DOHH2 (cell line): ENCODE data around the gene EIF2S2.

Experiments
- EZH2phosphoT487 ChIP-seq: fragments of 200-600 bp; sonication (generic); IDR thresholded peaks from 2 replicates; pipeline ENCODE4 v1.6.1; 2017; ENCODE audit warnings: borderline replicate concordance, mild to moderate bottlenecking, antibody characterized with exemption, low read length, moderate library complexity, mixed read lengths
- TF ChIP-seq, protein P1 (sequence below): fragments of 200-600 bp; sonication (generic); IDR thresholded peaks from one replicate; pipeline ENCODE4 v1.5.1; 2014; ENCODE audit warnings: antibody characterized with exemption, mild to moderate bottlenecking, low read depth, low read length; ENCODE audit not compliant: poor library complexity, severe bottlenecking

DNA sequence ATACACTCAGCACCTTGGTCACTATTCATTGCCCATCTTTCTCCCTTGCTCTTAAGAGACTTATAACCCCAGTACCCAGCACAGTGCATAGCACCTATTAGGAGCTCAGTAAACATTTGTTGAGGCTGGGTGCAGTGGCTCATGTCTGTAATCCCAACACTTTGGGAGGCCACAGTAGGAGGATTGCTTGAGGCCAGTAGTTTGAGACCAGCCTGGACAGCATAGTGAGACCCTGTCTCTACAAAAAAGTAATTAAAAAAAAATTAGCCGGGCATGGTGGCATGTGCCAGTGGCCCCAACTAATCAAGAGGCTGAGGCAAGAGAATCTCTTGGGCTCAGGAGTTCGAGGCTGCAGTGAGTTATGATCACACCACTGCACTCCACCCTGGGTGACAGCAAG lies 8.2 kb upstream of the EIF2S2 start:
- TF ChIP-seq, protein P1, sequence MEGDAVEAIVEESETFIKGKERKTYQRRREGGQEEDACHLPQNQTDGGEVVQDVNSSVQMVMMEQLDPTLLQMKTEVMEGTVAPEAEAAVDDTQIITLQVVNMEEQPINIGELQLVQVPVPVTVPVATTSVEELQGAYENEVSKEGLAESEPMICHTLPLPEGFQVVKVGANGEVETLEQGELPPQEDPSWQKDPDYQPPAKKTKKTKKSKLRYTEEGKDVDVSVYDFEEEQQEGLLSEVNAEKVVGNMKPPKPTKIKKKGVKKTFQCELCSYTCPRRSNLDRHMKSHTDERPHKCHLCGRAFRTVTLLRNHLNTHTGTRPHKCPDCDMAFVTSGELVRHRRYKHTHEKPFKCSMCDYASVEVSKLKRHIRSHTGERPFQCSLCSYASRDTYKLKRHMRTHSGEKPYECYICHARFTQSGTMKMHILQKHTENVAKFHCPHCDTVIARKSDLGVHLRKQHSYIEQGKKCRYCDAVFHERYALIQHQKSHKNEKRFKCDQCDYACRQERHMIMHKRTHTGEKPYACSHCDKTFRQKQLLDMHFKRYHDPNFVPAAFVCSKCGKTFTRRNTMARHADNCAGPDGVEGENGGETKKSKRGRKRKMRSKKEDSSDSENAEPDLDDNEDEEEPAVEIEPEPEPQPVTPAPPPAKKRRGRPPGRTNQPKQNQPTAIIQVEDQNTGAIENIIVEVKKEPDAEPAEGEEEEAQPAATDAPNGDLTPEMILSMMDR = no peak
- no peak for TF ChIP-seq EZH2phosphoT487
